T-helper 2 cell treated with Interferon-gamma antibody and Interleukin-4, amounts not matched to agents 5 μg/mL and 100 μg/mL, for 36 hours (primary cell): ENCODE measurements around the gene HBEGF.

ENCODE experiments used
- DNase-seq: peaks from one replicate; pipeline ENCODE4 v3.0.0; 2021; ENCODE audit warnings: low spot score
- H3K27ac Mint-ChIP-seq: one replicate; pipeline ENCODE4 v1.8.0; 2021; ENCODE audit warnings: mild to moderate bottlenecking, mixed read lengths
- H3K27me3 Mint-ChIP-seq: one replicate; pipeline ENCODE4 v1.8.0; 2021; ENCODE audit warnings: low read depth, mixed read lengths
- H3K36me3 Mint-ChIP-seq: one replicate; pipeline ENCODE4 v1.8.0; 2021; ENCODE audit warnings: low read depth, mixed read lengths
- H3K4me1 Mint-ChIP-seq: one replicate; pipeline ENCODE4 v1.8.0; 2021; ENCODE audit warnings: low read depth, mixed read lengths
- H3K4me3 Mint-ChIP-seq: one replicate; pipeline ENCODE4 v1.8.0; 2022; ENCODE audit warnings: mild to moderate bottlenecking, moderate library complexity, mixed read lengths
- H3K9me3 Mint-ChIP-seq: one replicate; pipeline ENCODE4 v1.8.0; 2021; ENCODE audit warnings: mixed read lengths

The HBEGF gene

GRCh38 chr5:140365941-140366340 is 19.5 kb upstream of the HBEGF start:
- Mint-ChIP-seq H3K4me1 (no peaks in the 10 kb centered on the region), H3K27ac (no peak overlapping the region), H3K36me3 (no peaks in the 10 kb centered on the region), H3K4me3 (no peak overlapping the region), H3K9me3 (no peaks in the 10 kb centered on the region), H3K27me3 (no peaks in the 10 kb centered on the region)
- no peak for DNase-seq

GRCh38 chr5:140365282-140365681 is 18.9 kb upstream of the HBEGF start:
- H3K27ac Mint-ChIP-seq = no peak overlapping the region
- no peaks in the 10 kb centered on the region for H3K4me1 Mint-ChIP-seq
- H3K4me3 Mint-ChIP-seq = no peak overlapping the region
- no peak for DNase-seq
- no peaks in the 10 kb centered on the region for H3K9me3 Mint-ChIP-seq
- no peaks in the 10 kb centered on the region for H3K27me3 Mint-ChIP-seq
- no peaks in the 10 kb centered on the region for H3K36me3 Mint-ChIP-seq

GRCh38 chr5:140364472-140364765 is 18.0 kb upstream of the HBEGF start:
- H3K36me3 Mint-ChIP-seq = no peaks in the 10 kb centered on the region
- no peak overlapping the region for H3K27ac Mint-ChIP-seq
- no peak overlapping the region for H3K4me3 Mint-ChIP-seq
- no peaks in the 10 kb centered on the region for H3K9me3 Mint-ChIP-seq
- H3K27me3 Mint-ChIP-seq = no peaks in the 10 kb centered on the region
- DNase-seq = no peak
- no peaks in the 10 kb centered on the region for H3K4me1 Mint-ChIP-seq

- Mint-ChIP-seq H3K4me3 (peak overlapping the region; percentile 70), H3K9me3 (no peaks in the 10 kb centered on the region), H3K4me1 (no peaks in the 10 kb centered on the region), H3K36me3 (no peaks in the 10 kb centered on the region), H3K27ac (no peak overlapping the region), H3K27me3 (peaks cover under 1% of the 10 kb centered on the region)
- DNase-seq = no peak
Measured at GRCh38 chr5:140363631-140364471, 17.4 kb upstream of the HBEGF start.

- H3K4me1 Mint-ChIP-seq = no peaks in the 10 kb centered on the region
- peak overlapping the region; percentile 70 for H3K4me3 Mint-ChIP-seq
- peaks cover 5% of the 10 kb centered on the region for H3K27me3 Mint-ChIP-seq
- no peak overlapping the region for H3K27ac Mint-ChIP-seq
- no peaks in the 10 kb centered on the region for H3K9me3 Mint-ChIP-seq
- H3K36me3 Mint-ChIP-seq = no peaks in the 10 kb centered on the region
- peak; percentile 78 for DNase-seq
Measured at GRCh38 chr5:140362875-140363630, 16.6 kb upstream of the HBEGF start.

GRCh38 chr5:140362311-140362710 is 15.9 kb upstream of the HBEGF start:
- Mint-ChIP-seq H3K9me3 (no peaks in the 10 kb centered on the region), H3K27ac (no peak overlapping the region), H3K4me3 (no peak overlapping the region), H3K4me1 (peaks cover 5% of the 10 kb centered on the region), H3K27me3 (peaks cover 7% of the 10 kb centered on the region), H3K36me3 (no peaks in the 10 kb centered on the region)
- DNase-seq = no peak

GRCh38 chr5:140361901-140362300 is 15.5 kb upstream of the HBEGF start:
- H3K9me3 Mint-ChIP-seq = no peaks in the 10 kb centered on the region
- H3K4me3 Mint-ChIP-seq = no peak overlapping the region
- no peak for DNase-seq
- no peaks in the 10 kb centered on the region for H3K36me3 Mint-ChIP-seq
- peaks cover 5% of the 10 kb centered on the region for H3K4me1 Mint-ChIP-seq
- peaks cover 7% of the 10 kb centered on the region for H3K27me3 Mint-ChIP-seq
- H3K27ac Mint-ChIP-seq = no peak overlapping the region

- H3K4me1 Mint-ChIP-seq = peaks cover 5% of the 10 kb centered on the region
- H3K27me3 Mint-ChIP-seq = peaks cover 7% of the 10 kb centered on the region
- no peak overlapping the region for H3K4me3 Mint-ChIP-seq
- no peak for DNase-seq
- no peaks in the 10 kb centered on the region for H3K36me3 Mint-ChIP-seq
- H3K9me3 Mint-ChIP-seq = no peaks in the 10 kb centered on the region
- no peak overlapping the region for H3K27ac Mint-ChIP-seq
Measured at GRCh38 chr5:140360681-140361479, 14.5 kb upstream of the HBEGF start.

GRCh38 chr5:140360101-140360500 is 13.7 kb upstream of the HBEGF start, which contains the start of gene SLC4A9:
SLC4A9 (plus strand) TSS chr5:140360194; CDS start chr5:140360237, 43 bp downstream.
- Mint-ChIP-seq H3K27me3 (peaks cover 7% of the 10 kb centered on the region), H3K4me3 (no peak within 1 kb of the TSS), H3K27ac (no peak within 1 kb of the TSS)

GRCh38 chr5:140358738-140359310 is 12.4 kb upstream of the HBEGF start:
- peaks cover 8% of the 10 kb centered on the region for H3K27me3 Mint-ChIP-seq
- H3K4me3 Mint-ChIP-seq = no peak overlapping the region
- no peak for DNase-seq
- no peaks in the 10 kb centered on the region for H3K9me3 Mint-ChIP-seq
- peaks cover 5% of the 10 kb centered on the region for H3K4me1 Mint-ChIP-seq
- no peaks in the 10 kb centered on the region for H3K36me3 Mint-ChIP-seq
- H3K27ac Mint-ChIP-seq = no peak overlapping the region

More at GRCh38 chr5:140360101-140360500, 13.7 kb upstream of the HBEGF start, which contains the start of gene SLC4A9:
- Mint-ChIP-seq H3K4me1 (peaks cover 5% of the 10 kb centered on the region), H3K36me3 (no peaks in the 10 kb centered on the region), H3K9me3 (no peaks in the 10 kb centered on the region)
- DNase-seq = no peak

- peak; percentile 76 for DNase-seq
- Mint-ChIP-seq H3K9me3 (no peaks in the 10 kb centered on the region), H3K36me3 (no peaks in the 10 kb centered on the region), H3K4me3 (peak overlapping the region; percentile 65), H3K4me1 (peaks cover 5% of the 10 kb centered on the region), H3K27me3 (peaks cover 9% of the 10 kb centered on the region), H3K27ac (no peak overlapping the region)
Measured at GRCh38 chr5:140357726-140358093, 11.3 kb upstream of the HBEGF start.

GRCh38 chr5:140356853-140357725 is 10.7 kb upstream of the HBEGF start:
- no peak overlapping the region for H3K27ac Mint-ChIP-seq
- H3K27me3 Mint-ChIP-seq = peaks cover 9% of the 10 kb centered on the region
- H3K36me3 Mint-ChIP-seq = no peaks in the 10 kb centered on the region
- H3K4me3 Mint-ChIP-seq = peak overlapping the region; percentile 13
- peaks cover 5% of the 10 kb centered on the region for H3K4me1 Mint-ChIP-seq
- DNase-seq = no peak
- H3K9me3 Mint-ChIP-seq = no peaks in the 10 kb centered on the region

GRCh38 chr5:140355546-140355945 is 9.1 kb upstream of the HBEGF start:
- H3K9me3 Mint-ChIP-seq = no peaks in the 10 kb centered on the region
- no peak overlapping the region for H3K4me3 Mint-ChIP-seq
- peaks cover 13% of the 10 kb centered on the region for H3K4me1 Mint-ChIP-seq
- DNase-seq = no peak
- no peak overlapping the region for H3K27ac Mint-ChIP-seq
- peaks cover 13% of the 10 kb centered on the region for H3K27me3 Mint-ChIP-seq
- no peaks in the 10 kb centered on the region for H3K36me3 Mint-ChIP-seq
